T-helper 17 cell (primary cell): Measurements from ENCODE around the gene PRSS36. TPM values are rescaled to one million over a fixed set of nuclear protein-coding genes. Genes with fewer than 3 reads are reported as not detected.

Experiments
- total RNA-seq, 4 donors: library from RNA in 2 of 4; stranded (reverse) in 2 of 4; gene quantifications; one replicate each; pipeline ENCODE4 v1.2.3 and lab custom pipeline; 2022 to 2026

PRSS36 gene
- total RNA-seq, 2 donors from 2014 or later = 0.10 to 0.47 TPM

Other genes with a start within 250 kb of the PRSS36 start
- 10 to 100 TPM; 12.6 to 13.2 TPM for gene FBXL19, start 226.5 kb downstream of the PRSS36 start, total RNA-seq
- gene ORAI3, start 201.0 kb downstream of the PRSS36 start, total RNA-seq = 1 to 10 TPM; 6.4 to 7.5 TPM
- 10 to 100 TPM; 31.3 to 45.5 TPM for gene SETD1A, start 192.3 kb downstream of the PRSS36 start, total RNA-seq
- under 1 TPM; 0.21 to 0.60 TPM for gene HSD3B7, start 164.9 kb downstream of the PRSS36 start, total RNA-seq
- under 1 TPM; 0.27 to 0.47 TPM for gene STX1B, start 139.4 kb downstream of the PRSS36 start, total RNA-seq
- 10 to 100 TPM; 72.0 to 72.1 TPM for gene STX4, start 116.5 kb downstream of the PRSS36 start, total RNA-seq
- 10 to 100 TPM in 1 of 2 donors, 1 to 10 TPM in 1; 9.6 to 12.1 TPM for gene ZNF668, start 75.8 kb downstream of the PRSS36 start, total RNA-seq
- 10 to 100 TPM; 17.0 to 21.7 TPM for gene ZNF646, start 75.6 kb downstream of the PRSS36 start, total RNA-seq
- gene PRSS53, start 61.1 kb downstream of the PRSS36 start, total RNA-seq = 1 to 10 TPM; 3.2 to 4.4 TPM
- 10 to 100 TPM; 30.6 to 31.7 TPM for gene VKORC1, start 55.3 kb downstream of the PRSS36 start, total RNA-seq
- 1 to 10 TPM; 8.5 to 9.9 TPM for gene BCKDK, start 41.7 kb downstream of the PRSS36 start, total RNA-seq
- gene KAT8, start 32.4 kb downstream of the PRSS36 start, total RNA-seq = 10 to 100 TPM; 86.7 to 97.6 TPM
- not detected for gene PRSS8, start 14.3 kb downstream of the PRSS36 start, total RNA-seq
- gene FUS, start 30.1 kb upstream of the PRSS36 start, total RNA-seq = 100 to 1,000 TPM; 910 to 947 TPM
- gene PYCARD, start 52.7 kb upstream of the PRSS36 start, total RNA-seq = 10 to 100 TPM; 17.9 to 22.1 TPM
- gene TRIM72, start 64.1 kb upstream of the PRSS36 start, total RNA-seq = under 1 TPM; 0.08 to 0.17 TPM
- gene PYDC1, start 67.1 kb upstream of the PRSS36 start, total RNA-seq = not detected
- 10 to 100 TPM in 1 of 2 donors, 1 to 10 TPM in 1; 7.3 to 12.5 TPM for gene ITGAM, start 109.9 kb upstream of the PRSS36 start, total RNA-seq
- 10 to 100 TPM in 1 of 2 donors, 1 to 10 TPM in 1; 4.6 to 16.0 TPM for gene ITGAX, start 205.1 kb upstream of the PRSS36 start, total RNA-seq
- gene ITGAD, start 243.3 kb upstream of the PRSS36 start, total RNA-seq = not detected